CMK (cell line): ENCODE measurements around the gene KIAA1191.

Source experiments
- DNase-seq: peaks from one replicate; pipeline ENCODE4 v3.0.0-alpha.2; 2010; ENCODE audit warnings: low read depth

The KIAA1191 gene

GRCh38 chr5:176389135-176390123, 27.9 kb upstream of the KIAA1191 start:
- peak; percentile 91 for DNase-seq

- peak; percentile 95 for DNase-seq
These were observed 27.0 kb upstream of the KIAA1191 start, which contains the start of the genes HIGD2A and NOP16 for GRCh38 chr5:176388444-176389134. HIGD2A (plus strand) TSS chr5:176388751; CDS start chr5:176388820, 69 bp downstream. NOP16 (minus strand) TSS chr5:176388598; CDS start chr5:176388539, 59 bp downstream.

- DNase-seq, result peak; percentile 21
These were observed 26.5 kb upstream of the KIAA1191 start for GRCh38 chr5:176388003-176388443.

- no peak for DNase-seq
These were observed 25.9 kb upstream of the KIAA1191 start for GRCh38 chr5:176387384-176387925.

GRCh38 chr5:176386491-176386890, 24.9 kb upstream of the KIAA1191 start:
- DNase-seq, result no peak

- no peak for DNase-seq
These were observed 23.4 kb upstream of the KIAA1191 start for GRCh38 chr5:176384991-176385390.

GRCh38 chr5:176384366-176384930, 22.9 kb upstream of the KIAA1191 start:
- DNase-seq, result no peak

- no peak for DNase-seq
These were observed 22.4 kb upstream of the KIAA1191 start for GRCh38 chr5:176383961-176384360.

GRCh38 chr5:176383248-176383905, 21.8 kb upstream of the KIAA1191 start:
- DNase-seq, result no peak

- no peak for DNase-seq
These were observed 21.2 kb upstream of the KIAA1191 start for GRCh38 chr5:176382721-176383120.

GRCh38 chr5:176381979-176382378, 20.4 kb upstream of the KIAA1191 start:
- no peak for DNase-seq

- no peak for DNase-seq
These were observed 19.9 kb upstream of the KIAA1191 start for GRCh38 chr5:176381423-176381822.

GRCh38 chr5:176379881-176380280, 18.3 kb upstream of the KIAA1191 start:
- DNase-seq, result no peak

- no peak for DNase-seq
These were observed 11.7 kb upstream of the KIAA1191 start for GRCh38 chr5:176373100-176373818.

GRCh38 chr5:176371621-176372539, 10.3 kb upstream of the KIAA1191 start:
- no peak for DNase-seq

GRCh38 chr5:176369934-176370711, 8.6 kb upstream of the KIAA1191 start:
- DNase-seq, result no peak

- DNase-seq, result no peak
These were observed 7.2 kb upstream of the KIAA1191 start for GRCh38 chr5:176368726-176369125.

- DNase-seq, result no peak
These were observed 4.8 kb upstream of the KIAA1191 start for GRCh38 chr5:176366232-176366894.
